ENCODE measurements around the gene TOR4A.

DNA sequence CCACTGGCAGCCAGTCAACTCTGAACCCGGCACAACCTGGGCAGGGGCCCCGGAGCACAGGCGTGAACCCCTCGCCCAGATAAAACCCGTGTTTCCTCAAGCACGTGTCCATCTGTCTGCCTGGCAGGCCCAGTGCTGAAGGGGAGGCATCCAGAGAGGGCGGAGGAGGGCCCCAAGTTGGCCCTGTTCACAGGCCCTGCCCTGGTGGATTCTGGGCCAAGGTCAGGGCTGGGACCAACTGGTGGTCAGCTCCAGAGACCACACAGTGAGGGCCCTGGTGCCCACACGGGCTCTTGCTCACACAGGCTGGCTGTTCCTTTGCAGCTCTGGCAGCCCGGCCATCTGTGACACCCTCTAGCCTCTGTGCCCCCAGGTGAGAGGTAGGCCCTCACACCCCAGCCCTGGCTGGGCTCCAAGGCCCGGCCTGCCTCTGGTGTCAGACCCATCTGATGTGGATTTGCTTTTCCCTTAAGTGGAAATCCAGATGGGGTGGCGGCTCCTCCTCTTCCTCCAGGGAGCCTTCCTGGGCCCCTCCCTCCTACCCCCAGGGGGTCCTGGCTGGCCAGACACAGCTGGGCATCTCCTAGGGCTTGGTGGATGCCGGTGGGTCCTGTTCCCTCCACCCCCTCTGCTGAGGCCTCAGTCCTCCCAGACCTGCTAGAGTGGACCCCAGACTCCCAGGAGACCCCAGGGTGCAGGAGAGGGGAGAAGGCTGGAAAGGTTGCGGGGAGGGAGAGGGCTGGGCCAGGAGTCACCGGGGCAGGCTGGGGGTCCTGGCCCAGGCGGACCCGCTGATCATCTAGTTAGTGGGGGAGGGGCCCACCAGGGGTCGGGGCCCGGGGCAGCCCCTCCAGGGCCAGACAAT is 27.0 kb upstream of the TOR4A start:
- TF ChIP-seq, protein P1, sequence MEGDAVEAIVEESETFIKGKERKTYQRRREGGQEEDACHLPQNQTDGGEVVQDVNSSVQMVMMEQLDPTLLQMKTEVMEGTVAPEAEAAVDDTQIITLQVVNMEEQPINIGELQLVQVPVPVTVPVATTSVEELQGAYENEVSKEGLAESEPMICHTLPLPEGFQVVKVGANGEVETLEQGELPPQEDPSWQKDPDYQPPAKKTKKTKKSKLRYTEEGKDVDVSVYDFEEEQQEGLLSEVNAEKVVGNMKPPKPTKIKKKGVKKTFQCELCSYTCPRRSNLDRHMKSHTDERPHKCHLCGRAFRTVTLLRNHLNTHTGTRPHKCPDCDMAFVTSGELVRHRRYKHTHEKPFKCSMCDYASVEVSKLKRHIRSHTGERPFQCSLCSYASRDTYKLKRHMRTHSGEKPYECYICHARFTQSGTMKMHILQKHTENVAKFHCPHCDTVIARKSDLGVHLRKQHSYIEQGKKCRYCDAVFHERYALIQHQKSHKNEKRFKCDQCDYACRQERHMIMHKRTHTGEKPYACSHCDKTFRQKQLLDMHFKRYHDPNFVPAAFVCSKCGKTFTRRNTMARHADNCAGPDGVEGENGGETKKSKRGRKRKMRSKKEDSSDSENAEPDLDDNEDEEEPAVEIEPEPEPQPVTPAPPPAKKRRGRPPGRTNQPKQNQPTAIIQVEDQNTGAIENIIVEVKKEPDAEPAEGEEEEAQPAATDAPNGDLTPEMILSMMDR (IDR thresholded peaks at IDR 0.05; ENCODE audit: low read depth, low read length): no peak
- TF ChIP-seq POLR2A (IDR thresholded peaks at IDR 0.05; ENCODE audit: extremely low read depth, insufficient read length): no peak
- TF ChIP-seq, protein P2, sequence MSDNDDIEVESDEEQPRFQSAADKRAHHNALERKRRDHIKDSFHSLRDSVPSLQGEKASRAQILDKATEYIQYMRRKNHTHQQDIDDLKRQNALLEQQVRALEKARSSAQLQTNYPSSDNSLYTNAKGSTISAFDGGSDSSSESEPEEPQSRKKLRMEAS (IDR thresholded peaks at IDR 0.05; ENCODE audit: low read depth, low read length): no peak
- TF ChIP-seq MYC (IDR thresholded peaks at IDR 0.05; ENCODE audit: low read depth, low read length): no peak
